ENCODE measurements around the gene NEURL1. TPM values are rescaled to one million over a fixed set of nuclear protein-coding genes. Genes with fewer than 3 reads are reported as not detected.

NEURL1 gene
- total and polyA plus RNA-seq, 10 of the 15 experiments (the other 5 are each of a cell fraction or from before 2014, with no cell fraction given) = 0.02 to 0.05 (median 0.05) TPM; not detected in 6

GRCh38 chr10:103458720-103459119 is 34.8 kb upstream of the NEURL1 start, which contains the start of gene CALHM1:
Gene CALHM1, minus strand, starts transcription at chr10:103458900. Its CDS starts 149 bp downstream, at chr10:103458751.
- no peaks in the 10 kb centered on the region for H3K9me3 ChIP-seq (replicated peaks; ENCODE audit: control insufficient read depth, insufficient read depth, low read length)
- intact Hi-C loops (cut with micrococcal nuclease; ENCODE audit: unreplicated experiment) = no loop called here
- H3K9ac ChIP-seq (ENCODE audit: control insufficient read depth, insufficient read depth, low read length) = no peak within 1 kb of the TSS
- H2AFZ ChIP-seq (ENCODE audit: control insufficient read depth, low read depth, low read length) = peak within 1 kb of the TSS; percentile 55
- peak within 1 kb of the TSS; percentile 48; the same call in 1 of the 2 replicates for H3K4me2 ChIP-seq (ENCODE audit: control insufficient read depth, insufficient read depth)
- TF ChIP-seq RFX5 (IDR thresholded peaks at IDR 0.05; ENCODE audit: low read depth, low read length) (peak; percentile 62), CBX3 (IDR thresholded peaks at IDR 0.05; ENCODE audit: borderline replicate concordance, low read depth) (no peak), TCF7 (IDR thresholded peaks at IDR 0.05; ENCODE audit: borderline replicate concordance) (no peak), FOXM1 (IDR thresholded peaks at IDR 0.05; ENCODE audit: low read depth, low read length) (no peak), GATAD2B (conservative IDR thresholded peaks at IDR 0.05; ENCODE audit: low read depth) (0 out of 2 replicates have a peak, but pooled peaks have one; percentile 2), BHLHE40 (IDR thresholded peaks at IDR 0.05; ENCODE audit: borderline replicate concordance in 1 of 2, low read depth in 2 of 2, low read length in 1 of 2) (peak; percentile 17 to 49; a peak in 1 of 4 replicates), EGR1 (IDR thresholded peaks at IDR 0.05; ENCODE audit: borderline replicate concordance in 1 of 2, low read depth in 2 of 2, low read length in 2 of 2) (no peak), RAD51 (IDR thresholded peaks at IDR 0.05) (peak; percentile 36; the same call in 1 of the 2 replicates)
- TF ChIP-seq, protein P1, sequence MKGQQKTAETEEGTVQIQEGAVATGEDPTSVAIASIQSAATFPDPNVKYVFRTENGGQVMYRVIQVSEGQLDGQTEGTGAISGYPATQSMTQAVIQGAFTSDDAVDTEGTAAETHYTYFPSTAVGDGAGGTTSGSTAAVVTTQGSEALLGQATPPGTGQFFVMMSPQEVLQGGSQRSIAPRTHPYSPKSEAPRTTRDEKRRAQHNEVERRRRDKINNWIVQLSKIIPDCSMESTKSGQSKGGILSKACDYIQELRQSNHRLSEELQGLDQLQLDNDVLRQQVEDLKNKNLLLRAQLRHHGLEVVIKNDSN (IDR thresholded peaks at IDR 0.05; ENCODE audit: borderline replicate concordance, extremely low read length, insufficient read depth, low read depth, low read length) = peak; percentile 2
- no TSS peak for BruUV-seq (replicated peaks)
- no peaks in the 10 kb centered on the region for H4K20me1 ChIP-seq (ENCODE audit: control insufficient read depth, insufficient read depth)
- 38% methylated on average over 8 of the region's 9 CpGs for WGBS (ENCODE audit: insufficient coverage, insufficient replicate concordance, low lambda C conversion rate, missing lambda C conversion rate)
- ChIA-PET SMC1A (ENCODE audit: uncharacterized antibody, unreplicated experiment) (interaction anchor here (1.4 to 2.4 kb wide), 2 partner anchors 18 to 24 kb away, joined by 3 to 10 read pairs; no protein-coding TSS in a partner anchor), RAD21 (ENCODE audit: unreplicated experiment) (interaction anchor here (1.0 to 2.4 kb wide), 6 partner anchors 9 to 90 kb away, joined by 3 to 19 read pairs (median 4); partner anchors contain the start of genes ATP5MK, NEURL1, PDCD11 and TAF5), CTCF (interaction anchor here (1.0 to 3.2 kb wide), 3 partner anchors 9 to 41 kb away, joined by 3 to 17 read pairs (median 3); no protein-coding TSS in a partner anchor), POLR2A (interaction anchor here (1.3 to 3.0 kb wide), 3 partner anchors 9 to 17 kb away, joined by 11 to 24 read pairs (median 16); no protein-coding TSS in a partner anchor)
- H3K27ac ChIP-seq (ENCODE audit: control insufficient read depth, insufficient read depth) = no peak within 1 kb of the TSS
- H3K79me2 ChIP-seq (ENCODE audit: control insufficient read depth, insufficient read depth, low read length) = no peaks in the 10 kb centered on the region
- H3K4me1 ChIP-seq (ENCODE audit: control insufficient read depth, insufficient read depth, low read length) = peaks cover 12% of the 10 kb centered on the region
- ATAC-seq = peak; percentile 93
- no peaks in the 10 kb centered on the region for H3K36me3 ChIP-seq (ENCODE audit: control insufficient read depth in 2 of 2, insufficient read depth in 2 of 2, low read length in 1 of 2)
- in situ Hi-C loops (cut with MboI) = no loop called here
- FAIRE-seq = no peak
- H3K4me3 ChIP-seq = no peak within 1 kb of the TSS
- DNase-seq (ENCODE audit: low read depth, low spot score) = no peak
- no peaks in the 10 kb centered on the region for H3K27me3 ChIP-seq (replicated peaks in 1 of 2; ENCODE audit: control insufficient read depth in 2 of 2, insufficient read depth in 2 of 2, low read length in 1 of 2)

Measured in GM12878 (cell line).